ENCODE data around the gene ZBTB16. TPM values are rescaled to one million over a fixed set of nuclear protein-coding genes. Genes with fewer than 3 reads are reported as not detected.

The ZBTB16 gene
- total RNA-seq, 1 donor = under 0.01 TPM

DNA sequence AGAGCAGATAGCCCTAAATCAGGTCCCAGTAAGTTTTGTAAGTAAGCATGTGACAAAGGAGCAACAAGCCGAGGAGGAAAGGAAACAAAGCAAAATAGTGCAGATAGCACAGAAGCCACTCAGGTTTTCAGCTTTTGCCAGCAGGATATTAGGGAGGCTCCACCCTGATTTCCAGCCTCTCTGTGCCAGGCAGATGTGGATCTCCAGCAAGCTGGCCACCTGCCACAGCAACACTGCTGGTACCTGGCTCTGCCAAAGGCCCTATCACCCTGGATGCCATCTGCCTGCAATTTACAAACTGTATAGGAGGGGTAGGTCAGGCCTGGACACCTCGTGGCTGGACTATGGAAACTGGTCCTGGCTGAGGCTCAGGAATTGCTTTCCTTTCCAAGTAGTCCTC lies 224.5 kb downstream of the ZBTB16 start:
- DNase-seq (ENCODE audit: insufficient read length, low spot score, missing footprints) = no peak
- Histone ChIP-seq H3K4me3 (ENCODE audit: insufficient read depth, low read length) (no peak overlapping the region), H3K79me2 (ENCODE audit: insufficient read depth, low read length) (no peaks in the 10 kb centered on the region), H2AFZ (ENCODE audit: low read length) (no peak overlapping the region), H3K36me3 (ENCODE audit: insufficient read depth, low read length) (no peaks in the 10 kb centered on the region), H3K27me3 (ENCODE audit: insufficient read depth, low read length) (peaks cover 4% of the 10 kb centered on the region), H3K27ac (ENCODE audit: low read depth, low read length) (no peak overlapping the region), H3K9me3 (ENCODE audit: low read depth, low read length) (no peaks in the 10 kb centered on the region), H3K4me1 (ENCODE audit: insufficient read depth, low read length) (peaks cover 35% of the 10 kb centered on the region), H4K20me1 (ENCODE audit: insufficient read depth, low read length) (no peaks in the 10 kb centered on the region), H3K4me2 (ENCODE audit: insufficient read depth, low read length) (no peak overlapping the region)
- TF ChIP-seq, protein P1, sequence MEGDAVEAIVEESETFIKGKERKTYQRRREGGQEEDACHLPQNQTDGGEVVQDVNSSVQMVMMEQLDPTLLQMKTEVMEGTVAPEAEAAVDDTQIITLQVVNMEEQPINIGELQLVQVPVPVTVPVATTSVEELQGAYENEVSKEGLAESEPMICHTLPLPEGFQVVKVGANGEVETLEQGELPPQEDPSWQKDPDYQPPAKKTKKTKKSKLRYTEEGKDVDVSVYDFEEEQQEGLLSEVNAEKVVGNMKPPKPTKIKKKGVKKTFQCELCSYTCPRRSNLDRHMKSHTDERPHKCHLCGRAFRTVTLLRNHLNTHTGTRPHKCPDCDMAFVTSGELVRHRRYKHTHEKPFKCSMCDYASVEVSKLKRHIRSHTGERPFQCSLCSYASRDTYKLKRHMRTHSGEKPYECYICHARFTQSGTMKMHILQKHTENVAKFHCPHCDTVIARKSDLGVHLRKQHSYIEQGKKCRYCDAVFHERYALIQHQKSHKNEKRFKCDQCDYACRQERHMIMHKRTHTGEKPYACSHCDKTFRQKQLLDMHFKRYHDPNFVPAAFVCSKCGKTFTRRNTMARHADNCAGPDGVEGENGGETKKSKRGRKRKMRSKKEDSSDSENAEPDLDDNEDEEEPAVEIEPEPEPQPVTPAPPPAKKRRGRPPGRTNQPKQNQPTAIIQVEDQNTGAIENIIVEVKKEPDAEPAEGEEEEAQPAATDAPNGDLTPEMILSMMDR (IDR thresholded peaks at IDR 0.05; ENCODE audit: extremely low read depth, low read depth, low read length) = no peak

DNA sequence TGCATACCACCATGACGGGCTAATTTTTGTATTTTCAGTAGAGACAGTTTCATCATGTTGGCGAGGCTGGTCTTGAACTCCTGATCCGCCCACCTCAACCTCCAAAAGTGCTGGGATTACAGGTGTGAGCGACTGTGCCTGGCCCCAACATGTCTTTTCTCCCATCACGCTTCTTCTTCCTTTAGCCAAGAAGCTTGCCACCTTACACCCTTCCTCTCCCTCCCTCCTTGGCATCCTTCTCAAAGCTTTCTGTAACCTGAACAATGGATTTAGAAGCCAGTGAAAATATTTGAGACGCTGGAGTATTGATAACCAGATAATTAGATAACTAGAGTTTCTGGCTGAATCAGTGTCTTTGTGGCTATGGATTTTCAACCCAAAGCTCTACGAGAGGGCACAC lies 225.4 kb downstream of the ZBTB16 start:
- Histone ChIP-seq H3K27me3 (ENCODE audit: insufficient read depth, low read length) (no peaks in the 10 kb centered on the region), H3K4me2 (ENCODE audit: insufficient read depth, low read length) (no peak overlapping the region), H3K4me1 (ENCODE audit: insufficient read depth, low read length) (peaks cover 36% of the 10 kb centered on the region), H3K79me2 (ENCODE audit: insufficient read depth, low read length) (no peaks in the 10 kb centered on the region), H3K36me3 (ENCODE audit: insufficient read depth, low read length) (no peaks in the 10 kb centered on the region), H3K4me3 (ENCODE audit: insufficient read depth, low read length) (no peak overlapping the region), H2AFZ (ENCODE audit: low read length) (no peak overlapping the region), H3K9me3 (ENCODE audit: low read depth, low read length) (no peaks in the 10 kb centered on the region), H3K27ac (ENCODE audit: low read depth, low read length) (no peak overlapping the region), H4K20me1 (ENCODE audit: insufficient read depth, low read length) (no peaks in the 10 kb centered on the region)
- no peak for DNase-seq (ENCODE audit: insufficient read length, low spot score, missing footprints)
- TF ChIP-seq, protein P1 (IDR thresholded peaks at IDR 0.05; ENCODE audit: extremely low read depth, low read depth, low read length) = no peak

DNA sequence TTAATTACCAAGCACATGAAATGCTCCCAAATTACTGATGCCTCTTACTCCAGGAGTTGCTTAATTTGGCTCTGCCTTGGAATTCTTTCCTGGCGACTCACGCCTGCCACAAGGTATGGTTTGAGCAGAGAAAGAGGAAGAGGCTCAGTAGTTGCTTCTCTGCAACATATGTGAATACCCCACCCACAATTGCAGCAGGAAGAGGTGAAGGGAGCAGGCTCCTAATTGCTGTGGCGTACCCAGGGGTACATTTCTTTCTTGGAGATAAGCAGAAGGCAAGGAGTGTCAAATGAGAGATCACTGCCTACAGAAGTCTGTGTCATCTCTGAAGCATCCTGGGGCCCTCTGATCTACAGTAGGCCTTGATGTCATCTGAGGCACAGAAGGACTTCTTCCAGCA lies 226.1 kb downstream of the ZBTB16 start:
- H3K4me1 ChIP-seq (ENCODE audit: insufficient read depth, low read length) = peaks cover 38% of the 10 kb centered on the region
- peak overlapping the region; percentile 20 for H3K4me2 ChIP-seq (ENCODE audit: insufficient read depth, low read length)
- DNase-seq (ENCODE audit: insufficient read length, low spot score, missing footprints) = no peak

DNA sequence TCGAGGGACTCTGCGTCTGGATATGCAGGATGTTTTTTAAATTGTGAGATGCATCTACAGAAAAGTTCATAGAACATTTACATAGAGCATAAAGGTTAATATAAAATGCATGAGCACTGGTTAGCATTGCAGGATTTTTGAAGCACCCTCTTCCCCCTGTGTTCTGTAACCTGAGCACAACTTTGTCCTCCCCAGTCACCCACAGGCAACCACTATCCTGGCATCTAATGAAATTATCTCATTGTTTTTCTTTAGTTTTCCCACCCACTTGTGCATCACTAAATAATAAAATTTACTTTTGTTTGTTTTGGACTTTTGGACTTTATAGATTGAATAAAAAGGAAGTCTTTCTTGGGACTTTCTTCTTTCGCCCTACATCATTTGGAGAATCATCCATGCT lies 226.7 kb downstream of the ZBTB16 start:
- H3K4me1 ChIP-seq (ENCODE audit: insufficient read depth, low read length) = peaks cover 38% of the 10 kb centered on the region
- no peak overlapping the region for H3K4me3 ChIP-seq (ENCODE audit: insufficient read depth, low read length)
- no peaks in the 10 kb centered on the region for H3K27me3 ChIP-seq (ENCODE audit: insufficient read depth, low read length)
- H3K4me2 ChIP-seq (ENCODE audit: insufficient read depth, low read length) = no peak overlapping the region
- H2AFZ ChIP-seq (ENCODE audit: low read length) = no peak overlapping the region
- no peaks in the 10 kb centered on the region for H3K79me2 ChIP-seq (ENCODE audit: insufficient read depth, low read length)
- no peaks in the 10 kb centered on the region for H3K36me3 ChIP-seq (ENCODE audit: insufficient read depth, low read length)
- no peak for DNase-seq (ENCODE audit: insufficient read length, low spot score, missing footprints)
- H3K27ac ChIP-seq (ENCODE audit: low read depth, low read length) = peak overlapping the region; percentile 38
- no peaks in the 10 kb centered on the region for H4K20me1 ChIP-seq (ENCODE audit: insufficient read depth, low read length)
- TF ChIP-seq, protein P1 (IDR thresholded peaks at IDR 0.05; ENCODE audit: extremely low read depth, low read depth, low read length) = no peak
- no peaks in the 10 kb centered on the region for H3K9me3 ChIP-seq (ENCODE audit: low read depth, low read length)

More for the DNA sequence above, 226.1 kb downstream of the ZBTB16 start:
- H4K20me1 ChIP-seq (ENCODE audit: insufficient read depth, low read length) = no peaks in the 10 kb centered on the region
- TF ChIP-seq, protein P1 (IDR thresholded peaks at IDR 0.05; ENCODE audit: extremely low read depth, low read depth, low read length) = no peak
- no peak overlapping the region for H2AFZ ChIP-seq (ENCODE audit: low read length)
- H3K4me3 ChIP-seq (ENCODE audit: insufficient read depth, low read length) = no peak overlapping the region
- H3K27me3 ChIP-seq (ENCODE audit: insufficient read depth, low read length) = no peaks in the 10 kb centered on the region
- H3K27ac ChIP-seq (ENCODE audit: low read depth, low read length) = peak overlapping the region; percentile 38
- H3K36me3 ChIP-seq (ENCODE audit: insufficient read depth, low read length) = no peaks in the 10 kb centered on the region
- no peaks in the 10 kb centered on the region for H3K9me3 ChIP-seq (ENCODE audit: low read depth, low read length)
- no peaks in the 10 kb centered on the region for H3K79me2 ChIP-seq (ENCODE audit: insufficient read depth, low read length)
